Neuronal stem cell (in vitro differentiated cells): Measurements from ENCODE around the gene IFNA1.
A peak's percentile ranks its signal among the peaks of the same experiment; 100 is the strongest.

Experiments used
- DNase-seq: peaks from one replicate; pipeline ENCODE4 v3.0.0-alpha.2; 2013; ENCODE audit warnings: low spot score
- H2AFZ ChIP-seq: one replicate; pipeline ENCODE4 v1.6.1; 2013; ENCODE audit warnings: mild to moderate bottlenecking, low read length, inconsistent platforms
- H2AK5ac ChIP-seq: 2 replicates; pipeline ENCODE4 v1.6.1; 2013; ENCODE audit warnings: low read depth, mild to moderate bottlenecking, inconsistent platforms, low read length, moderate library complexity, mixed read lengths
- H2BK120ac ChIP-seq: 2 replicates; pipeline ENCODE4 v1.6.1; 2013; ENCODE audit warnings: low read depth, mild to moderate bottlenecking, inconsistent platforms, low read length, moderate library complexity, mixed read lengths
- H2BK12ac ChIP-seq: one replicate; pipeline ENCODE4 v1.6.1; 2013; ENCODE audit warnings: low read length, inconsistent platforms
- H2BK15ac ChIP-seq: 2 replicates; pipeline ENCODE4 v1.6.1; 2013; ENCODE audit warnings: mild to moderate bottlenecking, low read length, inconsistent platforms, mixed read lengths
- H2BK5ac ChIP-seq: one replicate; pipeline ENCODE4 v1.6.1; 2013; ENCODE audit warnings: inconsistent platforms, mild to moderate bottlenecking, low read length, moderate library complexity
- H3K14ac ChIP-seq: one replicate; pipeline ENCODE4 v1.6.1; 2013; ENCODE audit warnings: low read length, inconsistent platforms
- H3K18ac ChIP-seq: 2 replicates; pipeline ENCODE4 v1.6.1; 2013; ENCODE audit warnings: low read length, inconsistent platforms
- H3K23ac ChIP-seq: 2 replicates; pipeline ENCODE4 v1.6.1; 2013; ENCODE audit warnings: low read depth, mild to moderate bottlenecking, mixed read lengths, low read length, inconsistent platforms; ENCODE audit not compliant: poor library complexity
- H3K27ac ChIP-seq: replicated peaks from 3 replicates; pipeline ENCODE4 v1.5.1; 2013; ENCODE audit warnings: low read length, inconsistent platforms
- H3K27me3 ChIP-seq, 3 experiments: 2 replicates each; pipeline ENCODE4 v1.6.1; 2013; ENCODE audit warnings: low read length in 3 of 3, mild to moderate bottlenecking in 2 of 3, inconsistent platforms in 1 of 3, low read depth in 1 of 3, mixed read lengths in 1 of 3, moderate library complexity in 1 of 3; ENCODE audit not compliant: control insufficient read depth in 3 of 3, insufficient read depth in 3 of 3
- H3K36me3 ChIP-seq, 2 donors: replicated peaks in 1 of 2; 2 replicates each; pipeline ENCODE4 v1.6.1; 2013; ENCODE audit warnings: low read length in 2 of 2; ENCODE audit not compliant: control insufficient read depth in 2 of 2, insufficient read depth in 2 of 2
- H3K4ac ChIP-seq: 2 replicates; pipeline ENCODE4 v1.6.1; 2013; ENCODE audit warnings: inconsistent platforms, mild to moderate bottlenecking, low read length, moderate library complexity
- H3K4me1 ChIP-seq, 2 donors: 1 replicate in 1 of 2; 2 replicates in 1 of 2; pipeline ENCODE4 v1.6.1; 2013; ENCODE audit warnings: low read length in 2 of 2, low read depth in 1 of 2; ENCODE audit not compliant: control insufficient read depth in 2 of 2, insufficient read depth in 1 of 2
- H3K4me2 ChIP-seq: one replicate; pipeline ENCODE4 v1.6.1; 2013; ENCODE audit warnings: mild to moderate bottlenecking, low read length, inconsistent platforms; ENCODE audit not compliant: insufficient read depth, poor library complexity, severe bottlenecking
- H3K4me3 ChIP-seq, 2 donors: 2 replicates each; pipeline ENCODE4 v1.5.1; 2013; ENCODE audit warnings: low read length in 2 of 2, mild to moderate bottlenecking in 2 of 2, inconsistent platforms in 1 of 2, moderate library complexity in 1 of 2
- H3K79me1 ChIP-seq: one replicate; pipeline ENCODE4 v1.6.1; 2013; ENCODE audit warnings: low read depth, mild to moderate bottlenecking, inconsistent platforms, low read length, moderate library complexity
- H3K9ac ChIP-seq: one replicate; pipeline ENCODE4 v1.6.1; 2013; ENCODE audit warnings: mild to moderate bottlenecking, low read depth, low read length, inconsistent platforms; ENCODE audit not compliant: poor library complexity
- H3K9me3 ChIP-seq, 2 donors: replicated peaks in 1 of 2; 2 replicates each; pipeline versions ENCODE3 to v1.6.1; 2013; ENCODE audit warnings: low read length in 2 of 2, mild to moderate bottlenecking in 2 of 2, inconsistent platforms in 1 of 2, low read depth in 1 of 2, mixed read lengths in 1 of 2, moderate library complexity in 1 of 2; ENCODE audit not compliant: control insufficient read depth in 2 of 2, insufficient read depth in 1 of 2
- H4K8ac ChIP-seq: one replicate; pipeline ENCODE4 v1.6.1; 2013; ENCODE audit warnings: low read depth, mild to moderate bottlenecking, inconsistent platforms, low read length, moderate library complexity
- H4K91ac ChIP-seq: one replicate; pipeline ENCODE4 v1.6.1; 2013; ENCODE audit warnings: low read length, low read depth, mild to moderate bottlenecking, inconsistent platforms; ENCODE audit not compliant: poor library complexity
- WGBS, 2 donors: extraction: QIAGEN DNeasy Blood & Tissue Kit; methylation state at CpG; one replicate each; pipeline ENCODE4 v1.1.7; 2013; ENCODE audit warnings: missing lambda C conversion rate in 2 of 2, mixed read lengths in 1 of 2; ENCODE audit not compliant: insufficient read length in 2 of 2, insufficient replicate concordance in 1 of 2; ENCODE audit errors: extremely low coverage in 2 of 2; 5-methylcytosine and 5-hydroxymethylcytosine counted together

The IFNA1 gene

DNA sequence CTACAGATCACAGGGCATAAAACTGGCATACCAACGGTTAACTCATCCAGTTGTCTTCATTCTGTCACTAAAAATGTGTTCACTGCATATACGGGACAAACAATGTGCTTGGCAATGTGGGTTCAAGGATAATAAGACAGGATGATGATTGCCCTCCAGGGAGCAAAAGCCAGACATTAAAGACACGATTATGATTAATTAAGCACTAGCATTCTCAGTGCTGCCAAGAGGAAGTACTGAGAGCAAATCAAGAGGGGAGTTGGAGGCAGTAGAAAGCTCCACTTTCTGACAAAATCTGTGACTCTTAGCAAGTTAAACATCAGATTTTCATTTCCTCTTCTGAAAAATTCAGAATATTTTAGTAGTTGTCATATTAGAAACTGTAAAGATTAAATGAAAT is 40.3 kb upstream of the IFNA1 start:
- H2BK15ac ChIP-seq: no peak overlapping the region
- peaks cover 0 to 5% of the 10 kb centered on the region in 2 donors for H3K4me1 ChIP-seq
- no peak overlapping the region for H2BK12ac ChIP-seq
- peaks cover 0 to 68% (median 18%) of the 10 kb centered on the region in 3 experiments for H3K27me3 ChIP-seq
- no peak for DNase-seq
- H3K4me3 ChIP-seq: no peak overlapping the region
- no peak overlapping the region for H2AK5ac ChIP-seq
- H3K36me3 ChIP-seq: no peaks in the 10 kb centered on the region
- H2BK120ac ChIP-seq: no peak overlapping the region
- H3K4me2 ChIP-seq: no peak overlapping the region
- H3K9me3 ChIP-seq: no peaks in the 10 kb centered on the region
- WGBS, 2 donors: no CpG with 5 or more reads among the region's 3 CpGs
- H2AFZ ChIP-seq: no peak overlapping the region
- no peak overlapping the region for H3K4ac ChIP-seq
- H3K18ac ChIP-seq: no peak overlapping the region
- H2BK5ac ChIP-seq: no peak overlapping the region
- no peaks in the 10 kb centered on the region for H3K79me1 ChIP-seq
- no peak overlapping the region for H3K23ac ChIP-seq
- H4K8ac ChIP-seq: no peak overlapping the region
- no peak overlapping the region for H3K14ac ChIP-seq
- H3K9ac ChIP-seq: no peak overlapping the region
- H4K91ac ChIP-seq: no peak overlapping the region
- no peak overlapping the region for H3K27ac ChIP-seq

DNA sequence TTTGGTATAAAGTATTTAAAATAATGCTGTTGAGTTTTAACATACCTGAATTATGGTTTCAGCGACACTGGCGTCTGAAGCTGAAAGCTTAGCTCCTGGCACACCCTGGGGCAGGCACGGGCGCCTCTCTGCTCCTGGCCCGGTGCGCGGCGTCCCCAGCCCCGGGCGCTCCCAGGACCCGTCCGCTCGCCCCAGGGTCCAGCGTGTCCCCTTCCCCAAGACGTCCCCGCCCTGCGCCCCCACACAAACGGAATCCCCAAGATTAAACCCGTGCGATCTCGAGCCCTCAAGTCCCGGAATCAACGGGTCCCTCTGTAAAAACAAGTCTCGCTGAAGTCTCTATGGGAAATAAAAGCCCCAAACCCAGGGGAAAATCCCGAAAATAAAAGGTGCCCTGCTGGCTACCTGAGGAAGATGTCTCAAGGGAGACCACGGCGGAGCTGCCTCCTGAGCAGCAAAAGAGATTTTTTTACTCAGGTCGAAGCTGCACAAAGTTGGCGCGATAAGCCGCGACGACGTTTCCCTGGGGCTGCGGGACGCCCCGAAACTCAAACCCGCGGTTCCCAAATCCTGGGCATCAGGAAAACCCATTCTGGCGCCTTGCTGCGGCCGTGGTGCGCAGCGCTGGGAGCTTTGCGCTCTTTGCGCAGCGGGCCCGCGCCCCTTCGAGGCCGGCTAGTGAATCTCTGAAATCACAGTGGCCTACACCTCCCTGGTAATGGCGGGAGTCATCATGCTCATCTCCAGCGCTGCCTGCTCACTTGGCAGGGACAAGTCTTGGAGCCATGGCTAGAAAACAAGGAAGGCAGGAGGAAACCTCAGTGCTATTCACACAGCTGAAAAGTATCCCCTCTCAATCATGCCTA is 37.6 kb upstream of the IFNA1 start:
- no CpG with 5 or more reads among the region's 53 CpGs for WGBS, 2 donors
- Histone ChIP-seq H2BK15ac (no peak overlapping the region), H3K4me1 (peaks cover 0 to 3% of the 10 kb centered on the region in 2 donors), H3K9ac (no peak overlapping the region), H3K23ac (no peak overlapping the region), H2AK5ac (no peak overlapping the region), H3K9me3 (no peaks in the 10 kb centered on the region), H3K4ac (no peak overlapping the region), H3K18ac (no peak overlapping the region), H3K36me3 (no peaks in the 10 kb centered on the region), H3K27ac (no peak overlapping the region), H2BK120ac (no peak overlapping the region), H4K8ac (no peak overlapping the region), H4K91ac (no peak overlapping the region), H2AFZ (peak overlapping the region; percentile 82), H3K4me3 (peak overlapping the region; percentile 7 to 74), H3K79me1 (no peaks in the 10 kb centered on the region), H2BK12ac (no peak overlapping the region), H3K14ac (peak overlapping the region; percentile 32), H3K27me3 (peaks cover 0 to 60% (median 16%) of the 10 kb centered on the region in 3 experiments), H3K4me2 (peak overlapping the region; percentile 97), H2BK5ac (no peak overlapping the region)
- DNase-seq: peak; percentile 31

DNA sequence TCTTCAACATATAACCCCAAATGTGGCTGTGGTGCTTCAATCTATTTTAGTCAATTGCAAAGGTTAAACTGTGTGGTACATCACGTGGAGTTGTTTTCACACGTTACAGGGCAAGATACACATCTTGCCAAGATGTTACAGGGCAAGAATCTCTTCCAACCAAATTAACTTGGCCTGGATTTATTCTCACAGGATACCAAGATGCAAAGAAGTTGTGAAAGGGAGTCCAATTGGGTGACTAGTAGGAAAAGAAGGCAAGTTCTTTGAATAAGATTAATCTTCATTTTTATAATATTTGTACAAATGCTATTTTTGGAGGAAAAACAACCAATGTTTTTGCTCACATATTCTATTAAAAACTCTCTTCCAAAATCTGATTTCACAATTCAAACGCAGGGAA is 36.1 kb upstream of the IFNA1 start:
- no CpG with 5 or more reads among the region's 3 CpGs for WGBS, 2 donors

DNA sequence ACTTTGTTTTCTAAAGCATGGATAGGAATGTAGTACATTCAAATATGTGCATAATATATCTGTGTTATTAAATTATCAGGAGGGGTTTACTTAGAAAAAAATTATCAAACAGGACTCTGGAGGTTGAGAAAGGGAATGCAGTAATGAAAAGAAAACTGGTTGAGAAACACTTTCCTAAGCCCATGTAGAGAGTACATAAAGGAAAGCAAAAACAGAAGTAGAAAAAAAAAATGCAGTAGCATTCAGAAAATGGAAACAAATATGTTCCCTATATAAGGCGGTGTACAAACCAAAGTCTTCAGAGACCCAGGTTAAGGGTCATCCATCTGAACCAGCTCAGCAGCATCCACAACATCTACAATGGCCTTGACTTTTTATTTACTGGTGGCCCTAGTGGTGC is 31.4 kb upstream of the IFNA1 start, which contains the start of gene IFNA8:
Gene IFNA8 (plus strand): TSS at position 301 of the 400 bp plus-strand sequence. CDS start 60 bp downstream, at position 361.
- Histone ChIP-seq H2AFZ (no peak within 1 kb of the TSS), H3K14ac (no peak within 1 kb of the TSS), H3K79me1 (no peaks in the 10 kb centered on the region), H3K4me1 (peaks cover 1 to 2% of the 10 kb centered on the region in 2 donors), H2BK5ac (no peak within 1 kb of the TSS), H2BK120ac (no peak within 1 kb of the TSS), H3K27ac (no peak within 1 kb of the TSS), H4K8ac (no peak within 1 kb of the TSS), H3K9me3 (no peaks in the 10 kb centered on the region), H2BK12ac (no peak within 1 kb of the TSS), H2BK15ac (no peak within 1 kb of the TSS), H3K4me2 (no peak within 1 kb of the TSS), H3K23ac (no peak within 1 kb of the TSS), H3K9ac (no peak within 1 kb of the TSS), H3K4ac (no peak within 1 kb of the TSS), H3K4me3 (no peak within 1 kb of the TSS), H3K36me3 (no peaks in the 10 kb centered on the region), H4K91ac (no peak within 1 kb of the TSS), H2AK5ac (no peak within 1 kb of the TSS), H3K18ac (no peak within 1 kb of the TSS), H3K27me3 (peaks cover 0 to 16% (median 0%) of the 10 kb centered on the region in 3 experiments)
- no CpG with 5 or more reads among the region's 1 CpG for WGBS, 2 donors
- DNase-seq: no peak

More for the DNA sequence above, 36.1 kb upstream of the IFNA1 start:
- no peaks in the 10 kb centered on the region for H3K36me3 ChIP-seq
- no peak overlapping the region for H2AFZ ChIP-seq
- H3K4me3 ChIP-seq: no peak overlapping the region
- no peak overlapping the region for H4K91ac ChIP-seq
- no peak overlapping the region for H3K14ac ChIP-seq
- H3K18ac ChIP-seq: no peak overlapping the region
- H3K79me1 ChIP-seq: no peaks in the 10 kb centered on the region
- no peak overlapping the region for H2BK15ac ChIP-seq
- no peak overlapping the region for H2BK5ac ChIP-seq
- H3K9ac ChIP-seq: no peak overlapping the region
- DNase-seq: no peak
- no peak overlapping the region for H3K4me2 ChIP-seq
- H3K4ac ChIP-seq: no peak overlapping the region
- peaks cover 0 to 3% of the 10 kb centered on the region in 2 donors for H3K4me1 ChIP-seq
- H2BK120ac ChIP-seq: no peak overlapping the region
- H2AK5ac ChIP-seq: no peak overlapping the region
- H3K27ac ChIP-seq: no peak overlapping the region
- H2BK12ac ChIP-seq: no peak overlapping the region
- H4K8ac ChIP-seq: no peak overlapping the region
- H3K23ac ChIP-seq: no peak overlapping the region
- H3K27me3 ChIP-seq: peaks cover 0 to 48% (median 13%) of the 10 kb centered on the region in 3 experiments
- H3K9me3 ChIP-seq: no peaks in the 10 kb centered on the region
